ENCODE data around the gene GPC6.

Gene GPC6

DNA sequence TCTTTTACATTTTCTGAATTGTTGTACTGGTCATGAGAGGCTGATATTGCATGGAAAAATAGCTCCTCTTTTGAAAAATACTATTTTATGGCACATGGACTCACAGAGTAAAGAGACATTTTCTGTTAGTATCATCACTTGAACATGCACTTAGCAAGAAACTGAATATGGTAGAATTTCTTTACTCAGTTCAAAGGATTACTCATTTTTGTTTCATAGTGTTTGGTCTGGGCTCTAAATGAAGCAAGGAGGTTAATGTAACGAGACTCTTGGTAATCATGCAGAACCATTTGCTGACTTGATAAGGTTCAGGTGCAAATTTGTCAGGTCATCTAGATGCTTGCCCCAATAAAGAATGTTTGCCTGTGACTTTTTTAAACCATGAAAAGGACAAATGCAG, 63.2 kb downstream of the GPC6 start:
- no peak for TF ChIP-seq GABPA (IDR thresholded peaks at IDR 0.05; ENCODE audit: low read depth)
- TF ChIP-seq, protein P1, sequence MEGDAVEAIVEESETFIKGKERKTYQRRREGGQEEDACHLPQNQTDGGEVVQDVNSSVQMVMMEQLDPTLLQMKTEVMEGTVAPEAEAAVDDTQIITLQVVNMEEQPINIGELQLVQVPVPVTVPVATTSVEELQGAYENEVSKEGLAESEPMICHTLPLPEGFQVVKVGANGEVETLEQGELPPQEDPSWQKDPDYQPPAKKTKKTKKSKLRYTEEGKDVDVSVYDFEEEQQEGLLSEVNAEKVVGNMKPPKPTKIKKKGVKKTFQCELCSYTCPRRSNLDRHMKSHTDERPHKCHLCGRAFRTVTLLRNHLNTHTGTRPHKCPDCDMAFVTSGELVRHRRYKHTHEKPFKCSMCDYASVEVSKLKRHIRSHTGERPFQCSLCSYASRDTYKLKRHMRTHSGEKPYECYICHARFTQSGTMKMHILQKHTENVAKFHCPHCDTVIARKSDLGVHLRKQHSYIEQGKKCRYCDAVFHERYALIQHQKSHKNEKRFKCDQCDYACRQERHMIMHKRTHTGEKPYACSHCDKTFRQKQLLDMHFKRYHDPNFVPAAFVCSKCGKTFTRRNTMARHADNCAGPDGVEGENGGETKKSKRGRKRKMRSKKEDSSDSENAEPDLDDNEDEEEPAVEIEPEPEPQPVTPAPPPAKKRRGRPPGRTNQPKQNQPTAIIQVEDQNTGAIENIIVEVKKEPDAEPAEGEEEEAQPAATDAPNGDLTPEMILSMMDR (IDR thresholded peaks at IDR 0.05; ENCODE audit: insufficient read depth, low read length): no peak
- no peak for TF ChIP-seq SPI1 (IDR thresholded peaks at IDR 0.05; ENCODE audit: borderline replicate concordance, low read depth)
- TF ChIP-seq, protein P2, sequence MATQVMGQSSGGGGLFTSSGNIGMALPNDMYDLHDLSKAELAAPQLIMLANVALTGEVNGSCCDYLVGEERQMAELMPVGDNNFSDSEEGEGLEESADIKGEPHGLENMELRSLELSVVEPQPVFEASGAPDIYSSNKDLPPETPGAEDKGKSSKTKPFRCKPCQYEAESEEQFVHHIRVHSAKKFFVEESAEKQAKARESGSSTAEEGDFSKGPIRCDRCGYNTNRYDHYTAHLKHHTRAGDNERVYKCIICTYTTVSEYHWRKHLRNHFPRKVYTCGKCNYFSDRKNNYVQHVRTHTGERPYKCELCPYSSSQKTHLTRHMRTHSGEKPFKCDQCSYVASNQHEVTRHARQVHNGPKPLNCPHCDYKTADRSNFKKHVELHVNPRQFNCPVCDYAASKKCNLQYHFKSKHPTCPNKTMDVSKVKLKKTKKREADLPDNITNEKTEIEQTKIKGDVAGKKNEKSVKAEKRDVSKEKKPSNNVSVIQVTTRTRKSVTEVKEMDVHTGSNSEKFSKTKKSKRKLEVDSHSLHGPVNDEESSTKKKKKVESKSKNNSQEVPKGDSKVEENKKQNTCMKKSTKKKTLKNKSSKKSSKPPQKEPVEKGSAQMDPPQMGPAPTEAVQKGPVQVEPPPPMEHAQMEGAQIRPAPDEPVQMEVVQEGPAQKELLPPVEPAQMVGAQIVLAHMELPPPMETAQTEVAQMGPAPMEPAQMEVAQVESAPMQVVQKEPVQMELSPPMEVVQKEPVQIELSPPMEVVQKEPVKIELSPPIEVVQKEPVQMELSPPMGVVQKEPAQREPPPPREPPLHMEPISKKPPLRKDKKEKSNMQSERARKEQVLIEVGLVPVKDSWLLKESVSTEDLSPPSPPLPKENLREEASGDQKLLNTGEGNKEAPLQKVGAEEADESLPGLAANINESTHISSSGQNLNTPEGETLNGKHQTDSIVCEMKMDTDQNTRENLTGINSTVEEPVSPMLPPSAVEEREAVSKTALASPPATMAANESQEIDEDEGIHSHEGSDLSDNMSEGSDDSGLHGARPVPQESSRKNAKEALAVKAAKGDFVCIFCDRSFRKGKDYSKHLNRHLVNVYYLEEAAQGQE (IDR thresholded peaks at IDR 0.05; ENCODE audit: insufficient replicate concordance, low read depth): no peak
- no peak for TF ChIP-seq POLR2AphosphoS5 (IDR thresholded peaks at IDR 0.05; ENCODE audit: low read depth)
- Histone ChIP-seq H3K4me3 (replicated peaks; ENCODE audit: insufficient read depth, low read length) (no peak overlapping the region), H3K27ac (replicated peaks) (no peak overlapping the region), H3K27me3 (ENCODE audit: insufficient read depth, poor library complexity, severe bottlenecking) (no peaks in the 10 kb centered on the region)
- DNase-seq (ENCODE audit: low read depth in 1 of 2, low spot score in 1 of 2): no peak

DNA sequence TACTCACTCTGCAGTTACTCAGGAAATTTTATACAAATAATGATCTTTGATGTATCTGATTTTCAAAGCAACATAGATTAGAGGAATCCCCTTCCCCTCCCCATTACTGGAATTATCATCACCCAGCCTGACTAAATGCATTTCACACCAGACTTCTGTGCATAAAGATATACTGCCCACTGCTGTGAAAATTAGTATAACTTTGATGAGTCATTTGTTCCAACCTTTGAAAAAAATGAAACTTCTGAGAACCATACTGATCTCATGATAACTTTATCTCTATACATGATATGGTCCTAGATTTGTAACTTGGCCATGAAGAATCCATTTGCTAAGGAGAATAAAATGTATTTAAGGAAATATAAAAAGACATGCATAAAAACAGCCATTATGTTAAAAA, 63.9 kb downstream of the GPC6 start:
- Histone ChIP-seq H3K27ac (replicated peaks) (no peak overlapping the region), H3K27me3 (ENCODE audit: insufficient read depth, poor library complexity, severe bottlenecking) (no peaks in the 10 kb centered on the region), H3K4me3 (replicated peaks; ENCODE audit: insufficient read depth, low read length) (no peak overlapping the region)
- no peak for DNase-seq (ENCODE audit: low read depth in 1 of 2, low spot score in 1 of 2)
- TF ChIP-seq POLR2AphosphoS5 (IDR thresholded peaks at IDR 0.05; ENCODE audit: low read depth): no peak
- no peak for TF ChIP-seq SPI1 (IDR thresholded peaks at IDR 0.05; ENCODE audit: borderline replicate concordance, low read depth)
- TF ChIP-seq, protein P2 (IDR thresholded peaks at IDR 0.05; ENCODE audit: insufficient replicate concordance, low read depth): no peak
- TF ChIP-seq GABPA (IDR thresholded peaks at IDR 0.05; ENCODE audit: low read depth): no peak
- TF ChIP-seq, protein P1 (IDR thresholded peaks at IDR 0.05; ENCODE audit: insufficient read depth, low read length): no peak

DNA sequence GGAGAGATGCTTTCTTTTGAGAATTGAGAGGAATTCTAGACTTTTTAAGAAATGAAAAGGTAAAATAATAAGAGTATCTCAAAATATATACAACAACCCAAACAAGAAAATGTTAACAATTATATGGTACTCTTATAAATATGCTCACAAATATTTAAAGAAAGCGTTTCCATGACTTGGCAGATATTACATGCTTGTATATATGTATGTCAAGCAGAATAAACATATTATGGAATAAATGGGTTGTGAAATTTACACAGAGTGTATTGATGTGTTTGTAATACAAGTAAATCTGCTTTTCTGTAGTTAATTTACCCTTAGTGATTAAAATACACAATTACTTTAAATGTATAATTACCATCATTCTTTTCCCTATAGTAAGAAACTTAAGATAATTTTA, 65.8 kb downstream of the GPC6 start:
- Histone ChIP-seq H3K4me3 (replicated peaks; ENCODE audit: insufficient read depth, low read length) (no peak overlapping the region), H3K27ac (replicated peaks) (no peak overlapping the region), H3K27me3 (ENCODE audit: insufficient read depth, poor library complexity, severe bottlenecking) (no peaks in the 10 kb centered on the region)
- no peak for TF ChIP-seq POLR2AphosphoS5 (IDR thresholded peaks at IDR 0.05; ENCODE audit: low read depth)
- TF ChIP-seq SPI1 (IDR thresholded peaks at IDR 0.05; ENCODE audit: borderline replicate concordance, low read depth): no peak
- TF ChIP-seq, protein P2 (IDR thresholded peaks at IDR 0.05; ENCODE audit: insufficient replicate concordance, low read depth): no peak
- TF ChIP-seq, protein P1 (IDR thresholded peaks at IDR 0.05; ENCODE audit: insufficient read depth, low read length): no peak
- no peak for TF ChIP-seq GABPA (IDR thresholded peaks at IDR 0.05; ENCODE audit: low read depth)
- no peak for DNase-seq (ENCODE audit: low read depth in 1 of 2, low spot score in 1 of 2)

All from HL-60 (cell line).